COLO829 (cell line): Measurements from ENCODE around the gene PNP.

Experiments used
- DNase-seq: peaks from one replicate; pipeline ENCODE4 v3.0.0; 2012; ENCODE audit warnings: low spot score

PNP gene

DNA sequence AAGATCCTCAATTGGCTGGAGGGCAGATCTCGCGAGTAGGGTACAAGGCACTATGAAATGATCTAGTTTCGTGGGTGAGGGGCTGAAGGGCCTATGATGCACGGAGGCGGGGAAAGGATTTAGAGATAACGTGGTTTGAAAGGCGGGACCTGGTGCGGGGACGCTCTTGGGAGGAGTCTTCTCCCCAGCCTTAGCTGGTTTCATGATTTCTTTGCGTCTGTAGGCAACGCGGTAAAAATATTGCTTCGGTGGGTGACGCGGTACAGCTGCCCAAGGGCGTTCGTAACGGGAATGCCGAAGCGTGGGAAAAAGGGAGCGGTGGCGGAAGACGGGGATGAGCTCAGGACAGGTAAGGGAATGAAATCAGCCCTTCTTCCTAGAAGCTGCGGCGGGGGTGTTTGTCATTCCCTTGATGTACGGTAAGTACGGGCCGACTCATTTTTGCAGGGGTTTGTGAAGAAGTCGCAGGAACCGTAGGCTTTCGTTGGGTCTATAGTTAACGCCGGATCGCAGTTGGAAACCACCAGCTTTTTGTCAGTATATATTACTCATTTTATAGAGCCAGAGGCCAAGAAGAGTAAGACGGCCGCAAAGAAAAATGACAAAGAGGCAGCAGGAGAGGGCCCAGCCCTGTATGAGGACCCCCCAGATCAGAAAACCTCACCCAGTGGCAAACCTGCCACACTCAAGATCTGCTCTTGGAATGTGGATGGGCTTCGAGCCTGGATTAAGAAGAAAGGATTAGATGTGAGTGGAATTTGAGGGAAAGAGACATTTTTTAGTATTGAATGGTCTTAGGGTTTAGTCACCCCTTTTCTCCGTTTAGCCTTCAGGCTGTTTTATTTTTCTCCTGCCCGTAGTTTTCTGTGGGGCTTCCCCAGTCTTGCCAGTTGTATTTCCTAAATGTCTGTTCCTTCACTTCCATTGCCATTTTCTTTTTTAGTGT is 13.6 kb upstream of the PNP start:
- DNase-seq = peak; percentile 72

- no peak for DNase-seq
Measured at GRCh38 chr14:20456971-20457370, 12.2 kb upstream of the PNP start.

- no peak for DNase-seq
Measured at GRCh38 chr14:20458031-20458789, 11.0 kb upstream of the PNP start.

GRCh38 chr14:20460458-20461224 is 8.6 kb upstream of the PNP start:
- DNase-seq = no peak

DNA sequence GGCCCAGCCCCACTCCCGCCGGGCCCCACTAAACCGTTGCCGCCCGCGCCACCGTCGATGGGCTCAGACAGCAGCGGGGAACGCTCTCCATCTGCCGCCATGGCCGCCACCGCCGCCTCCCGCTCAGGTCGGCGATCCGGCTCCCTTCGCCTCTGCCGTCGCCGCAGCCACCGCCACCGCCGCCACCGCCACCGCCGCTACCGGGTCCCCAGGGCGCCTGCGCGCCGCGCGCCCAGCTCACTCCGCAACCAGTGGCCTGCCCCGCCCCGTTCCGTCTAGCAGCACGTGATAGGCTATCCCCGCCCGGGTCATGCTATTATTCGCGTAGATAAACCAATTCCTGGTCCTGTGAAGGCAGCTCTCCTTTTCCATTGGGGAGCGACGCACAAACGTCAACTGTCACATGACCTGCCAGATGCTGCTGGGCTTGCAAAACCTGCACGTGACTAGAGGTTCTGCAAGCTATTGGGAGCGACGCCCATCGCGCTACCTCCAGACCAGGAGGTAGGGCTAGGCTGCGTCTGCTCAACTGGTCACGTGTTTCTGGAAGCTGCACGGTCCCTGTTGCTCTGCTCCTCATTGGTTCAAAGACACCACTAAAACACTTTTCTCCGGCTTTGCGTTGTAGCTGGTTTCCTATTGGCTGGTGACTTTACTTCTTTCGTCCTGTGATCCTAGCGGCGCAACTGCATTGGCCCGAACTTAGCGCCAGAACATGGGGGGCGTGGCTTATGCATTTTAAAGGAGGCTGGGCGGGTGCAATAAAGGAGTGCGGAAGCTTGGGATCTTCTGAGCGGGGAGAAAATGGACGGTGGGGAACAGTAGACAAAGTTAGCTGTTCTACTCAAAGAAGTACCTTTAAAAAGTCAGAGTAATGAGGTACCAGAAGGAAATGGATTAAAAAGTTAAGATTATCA is 7.7 kb upstream of the PNP start, which contains the start of gene PIP4P1:
PIP4P1 (minus strand) TSS at position 210 of the 917 bp plus-strand sequence; CDS start at position 101, 109 bp downstream.
- DNase-seq = peak; percentile 95

DNA sequence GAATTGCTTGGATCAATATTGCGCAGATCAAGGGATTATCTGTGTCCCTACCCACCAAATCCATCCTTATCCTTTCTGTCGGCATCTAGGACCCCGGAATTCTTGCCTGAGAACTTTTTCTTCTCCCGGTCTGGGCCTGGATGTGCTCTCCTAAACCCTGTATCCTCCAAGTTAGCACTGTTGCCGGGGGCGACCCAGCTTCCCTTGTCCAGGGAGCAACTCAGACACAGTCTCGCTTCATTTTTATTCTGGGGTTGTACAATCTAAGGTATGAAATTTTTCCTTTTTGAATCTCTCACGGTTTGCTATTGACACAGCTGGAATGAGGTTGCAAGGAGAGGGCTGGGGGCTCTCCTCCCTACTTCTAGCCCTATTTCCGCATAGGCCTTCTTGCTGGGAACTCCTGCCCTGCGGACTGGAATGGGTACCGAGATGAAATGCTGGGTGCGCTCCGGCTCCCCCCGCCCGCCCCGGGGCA is 403 bp upstream of the PNP start:
- DNase-seq = no peak

GRCh38 chr14:20469890-20470602 is 840 bp downstream of the PNP start:
- DNase-seq = no peak

- no peak for DNase-seq
Measured at GRCh38 chr14:20470603-20470901, 1.3 kb downstream of the PNP start.

DNA sequence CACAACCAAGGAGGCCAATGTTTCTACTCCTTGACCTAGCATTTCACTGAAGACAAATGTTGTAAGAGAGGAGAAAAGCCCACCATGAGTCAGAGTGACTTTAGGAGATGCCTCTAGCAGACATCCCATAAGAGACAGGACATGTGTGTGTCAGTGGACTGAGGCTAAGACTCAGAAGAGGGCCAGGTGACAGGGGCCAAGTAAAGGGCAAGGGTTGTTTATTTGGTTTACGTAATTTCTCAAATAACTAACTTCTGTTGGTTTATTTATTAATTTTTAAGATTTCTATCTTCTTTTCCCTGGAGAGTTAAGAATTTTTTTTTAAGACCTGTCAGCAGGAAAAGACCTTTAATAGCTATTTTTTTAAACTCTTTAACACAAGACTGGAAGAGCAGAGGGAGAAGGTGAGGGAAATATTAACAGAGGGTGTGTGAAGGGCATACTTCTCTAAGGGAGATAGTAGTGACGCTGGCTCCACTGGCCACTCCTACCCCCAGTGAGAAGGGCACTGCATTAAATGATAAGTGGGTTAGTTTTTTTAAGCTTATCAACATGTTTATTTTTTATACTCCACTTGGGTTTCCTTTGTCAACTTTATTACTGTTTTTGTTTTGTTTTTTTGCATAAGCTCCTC is 3.4 kb downstream of the PNP start:
- DNase-seq = no peak

DNA sequence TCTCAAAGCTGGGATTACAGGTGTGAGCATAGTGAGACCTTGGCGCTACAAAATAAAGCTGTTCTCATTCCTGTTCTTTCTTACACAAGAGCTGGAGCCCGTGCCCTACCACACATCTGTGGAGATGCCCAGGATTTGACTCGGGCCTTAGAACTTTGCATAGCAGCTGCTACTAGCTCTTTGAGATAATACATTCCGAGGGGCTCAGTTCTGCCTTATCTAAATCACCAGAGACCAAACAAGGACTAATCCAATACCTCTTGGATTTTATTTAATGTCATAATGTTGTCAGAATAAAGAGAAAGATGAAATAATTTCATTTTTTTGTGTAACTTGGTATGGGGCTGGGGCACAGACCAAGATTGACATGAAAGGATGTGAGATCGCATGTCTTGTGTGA is 7.6 kb downstream of the PNP start:
- DNase-seq = no peak

DNA sequence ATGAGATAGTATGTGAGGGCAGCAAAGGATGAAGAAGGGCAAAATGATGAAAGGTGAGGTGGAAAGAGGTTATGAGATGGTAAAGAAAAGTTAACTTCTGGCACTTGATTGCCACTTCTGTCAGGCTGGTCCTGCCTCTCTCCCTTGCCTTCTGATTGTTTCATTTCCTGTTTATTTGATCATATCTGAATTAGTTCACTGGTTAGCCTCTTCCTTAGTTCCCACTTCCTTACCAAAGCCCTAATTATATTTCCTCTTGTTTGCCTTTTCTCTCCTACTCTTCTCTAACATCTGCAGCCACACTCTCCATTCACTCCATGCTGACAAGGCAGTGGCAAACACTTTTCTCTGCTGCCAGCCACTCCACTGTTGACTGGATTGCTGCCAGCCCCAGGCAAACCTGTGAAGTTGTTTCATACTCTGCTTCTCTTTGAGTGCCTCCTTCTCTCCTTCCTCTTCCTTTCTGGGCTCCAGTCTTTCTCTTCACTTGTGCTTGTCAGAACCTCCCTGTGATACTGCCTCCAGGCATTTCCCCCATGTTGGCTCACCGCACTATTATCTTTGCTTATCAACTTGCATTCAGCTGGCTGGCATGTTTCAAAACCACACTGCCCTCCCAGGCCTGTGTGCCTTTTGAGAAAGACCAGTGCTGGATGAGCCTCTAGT is 8.1 kb downstream of the PNP start:
- peak; percentile 35 for DNase-seq

GRCh38 chr14:20478894-20479293 is 9.7 kb downstream of the PNP start:
- no peak for DNase-seq

DNA sequence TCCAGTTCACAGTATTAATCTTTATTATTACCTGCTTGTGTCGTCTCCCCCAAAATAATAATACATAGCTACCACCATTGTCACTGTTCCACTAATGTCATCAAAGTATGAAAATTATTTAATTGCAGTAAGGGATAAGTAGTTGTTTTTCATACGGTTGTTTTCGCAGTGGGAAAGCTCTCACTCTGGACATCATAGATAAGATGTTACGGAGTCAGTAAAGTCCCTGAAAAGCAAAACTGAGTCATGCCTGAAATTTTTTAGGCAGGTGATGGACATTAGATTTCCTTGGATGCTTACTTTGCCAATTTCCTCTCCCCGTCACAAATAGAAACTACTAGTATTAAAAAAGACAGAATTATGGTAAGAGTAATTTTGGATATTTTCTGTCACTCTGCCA is 13.2 kb downstream of the PNP start:
- no peak for DNase-seq

DNA sequence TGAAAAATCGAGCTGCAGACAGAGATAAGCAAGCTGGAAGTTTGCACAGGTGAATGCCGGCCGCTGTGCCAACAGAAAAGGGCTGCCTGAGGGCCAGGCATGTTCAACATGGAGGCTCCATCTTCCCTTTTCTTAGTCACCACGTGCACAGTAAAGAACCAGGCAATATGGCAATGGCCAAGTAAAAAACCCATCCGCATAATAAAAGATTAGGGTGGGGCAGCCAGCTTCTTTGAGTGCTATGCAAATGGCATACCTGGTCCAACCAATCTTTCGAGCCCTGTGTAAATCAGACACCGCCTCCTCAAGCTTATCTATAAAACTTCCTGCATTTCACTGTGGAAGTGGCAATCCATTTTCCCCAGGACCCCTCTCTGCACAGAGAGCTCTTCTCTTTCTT is 16.7 kb downstream of the PNP start:
- no peak for DNase-seq

GRCh38 chr14:20486684-20487395 is 17.6 kb downstream of the PNP start:
- DNase-seq = no peak

GRCh38 chr14:20487396-20487725 is 18.2 kb downstream of the PNP start:
- no peak for DNase-seq

DNA sequence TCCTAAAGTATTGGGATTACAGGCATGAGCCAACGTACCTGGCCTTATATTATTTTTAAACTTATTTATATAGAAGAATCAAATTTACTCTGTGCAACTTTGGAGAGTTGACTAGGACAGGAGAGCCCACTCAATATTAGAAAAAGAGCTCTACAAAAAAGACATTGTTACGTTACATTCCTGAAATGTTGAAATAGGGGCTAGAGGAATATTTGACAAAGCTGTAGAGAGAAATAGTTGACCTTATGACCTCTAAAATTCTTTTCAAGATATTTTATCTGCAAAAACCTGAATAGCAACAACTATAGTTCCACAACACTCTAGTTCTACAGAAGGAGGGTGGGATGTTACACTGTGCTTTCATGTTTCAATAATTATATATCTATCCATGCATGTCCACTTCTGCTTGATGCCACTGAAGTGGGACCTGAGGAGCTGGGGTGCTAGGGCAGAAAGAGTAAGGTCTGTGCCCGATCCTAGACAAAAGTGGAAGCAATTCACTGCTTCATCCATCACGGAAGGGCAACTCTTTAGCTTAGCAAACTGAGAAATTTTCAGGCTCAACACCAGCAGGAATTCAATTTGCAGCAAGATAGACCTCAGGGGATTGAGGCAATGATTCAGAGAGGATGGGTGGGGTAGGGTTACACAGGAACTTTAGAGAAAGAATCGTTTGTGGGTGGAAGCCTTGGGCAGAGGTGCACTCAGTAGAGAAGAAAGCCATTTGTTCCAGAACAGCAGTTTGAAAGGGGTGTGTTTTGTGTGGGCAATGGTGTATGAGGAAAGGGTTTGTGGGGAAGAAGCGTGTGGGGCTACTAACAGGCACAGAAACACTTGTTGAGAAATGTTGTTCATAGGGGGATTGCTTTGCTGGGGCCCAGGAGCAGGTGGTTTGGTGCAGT is 20.1 kb downstream of the PNP start:
- peak; percentile 51 for DNase-seq

DNA sequence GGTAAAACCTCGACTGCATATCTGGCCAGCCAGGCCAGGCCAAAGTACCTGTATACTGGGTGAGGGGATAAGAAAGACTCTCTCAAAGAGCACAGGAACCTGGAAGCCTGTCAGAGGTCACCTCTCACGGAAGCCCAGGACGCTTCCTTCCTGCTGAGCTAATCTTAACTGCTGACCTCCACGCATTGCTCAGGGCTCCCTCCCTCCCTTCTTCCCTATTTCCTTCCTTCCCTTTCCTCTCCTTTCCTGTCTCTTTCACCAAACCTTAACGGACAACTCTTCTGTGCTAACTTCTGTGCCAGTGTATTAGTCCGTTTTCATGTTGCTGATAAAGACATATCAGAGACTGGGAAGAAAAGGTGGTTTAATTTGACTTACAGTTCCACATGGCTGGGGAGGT is 21.4 kb downstream of the PNP start:
- no peak for DNase-seq
